Thyroid gland (tissue), 4 donors: ENCODE measurements around the gene ITGA11.

Experiments
- POLR2A ChIP-seq, 2 donors: fragments of 450-650 bp; IDR thresholded peaks; one replicate each; pipeline ENCODE4 v1.6.1; 2017; ENCODE audit warnings: antibody characterized with exemption in 2 of 2, mild to moderate bottlenecking in 2 of 2, moderate library complexity in 1 of 2
- TF ChIP-seq, protein P1 (sequence below), 6 experiments: fragments of 200-600 bp in 3 of 6; fragments of 450-650 bp in 3 of 6; sonication (generic) in 3 of 6; IDR thresholded peaks; one replicate each; pipeline ENCODE4 v1.5.1; 2016 to 2019; ENCODE audit warnings: antibody characterized with exemption in 6 of 6, mild to moderate bottlenecking in 2 of 6, inconsistent platforms in 1 of 6, moderate library complexity in 1 of 6

DNA sequence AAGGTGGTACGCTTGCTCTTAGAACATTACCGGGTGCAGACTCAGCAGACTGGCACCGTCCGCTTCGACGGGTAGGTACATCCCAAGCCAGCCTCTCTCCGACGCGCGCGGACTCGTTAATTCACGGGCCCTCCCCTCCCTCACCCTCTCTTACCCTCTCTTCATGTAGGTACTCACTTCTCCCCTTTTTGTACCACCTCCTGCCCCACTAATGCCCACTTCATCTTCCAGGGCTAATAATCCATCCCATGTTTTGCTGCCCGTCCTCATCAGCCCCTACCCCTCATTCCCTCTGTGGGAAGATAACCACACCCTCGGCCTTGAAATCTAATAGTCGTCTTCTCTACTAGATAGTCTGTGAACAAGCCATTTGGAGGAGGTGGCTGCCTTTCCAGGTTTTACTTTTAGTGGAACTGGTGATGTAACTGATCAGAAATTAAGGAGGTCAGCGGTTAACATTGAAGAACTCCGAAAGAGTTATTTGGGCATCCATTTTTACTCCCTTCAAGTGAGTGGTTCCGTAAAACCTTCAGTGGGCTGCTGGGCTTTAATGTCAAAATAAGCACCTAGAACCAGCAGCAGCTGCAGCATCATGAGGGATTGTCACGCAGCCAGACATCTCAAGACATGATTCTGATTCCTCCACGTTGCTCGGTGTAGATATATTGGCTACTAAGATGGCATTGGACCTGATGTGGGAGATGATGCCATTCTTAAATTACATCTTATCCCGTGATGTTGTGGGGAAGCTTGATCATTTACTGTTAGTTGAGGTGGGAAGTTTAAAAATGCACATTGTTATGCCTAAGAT, 153.2 kb downstream of the ITGA11 start:
- TF ChIP-seq POLR2A (IDR thresholded peaks at IDR 0.05) = no peak
- TF ChIP-seq, protein P1, sequence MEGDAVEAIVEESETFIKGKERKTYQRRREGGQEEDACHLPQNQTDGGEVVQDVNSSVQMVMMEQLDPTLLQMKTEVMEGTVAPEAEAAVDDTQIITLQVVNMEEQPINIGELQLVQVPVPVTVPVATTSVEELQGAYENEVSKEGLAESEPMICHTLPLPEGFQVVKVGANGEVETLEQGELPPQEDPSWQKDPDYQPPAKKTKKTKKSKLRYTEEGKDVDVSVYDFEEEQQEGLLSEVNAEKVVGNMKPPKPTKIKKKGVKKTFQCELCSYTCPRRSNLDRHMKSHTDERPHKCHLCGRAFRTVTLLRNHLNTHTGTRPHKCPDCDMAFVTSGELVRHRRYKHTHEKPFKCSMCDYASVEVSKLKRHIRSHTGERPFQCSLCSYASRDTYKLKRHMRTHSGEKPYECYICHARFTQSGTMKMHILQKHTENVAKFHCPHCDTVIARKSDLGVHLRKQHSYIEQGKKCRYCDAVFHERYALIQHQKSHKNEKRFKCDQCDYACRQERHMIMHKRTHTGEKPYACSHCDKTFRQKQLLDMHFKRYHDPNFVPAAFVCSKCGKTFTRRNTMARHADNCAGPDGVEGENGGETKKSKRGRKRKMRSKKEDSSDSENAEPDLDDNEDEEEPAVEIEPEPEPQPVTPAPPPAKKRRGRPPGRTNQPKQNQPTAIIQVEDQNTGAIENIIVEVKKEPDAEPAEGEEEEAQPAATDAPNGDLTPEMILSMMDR (IDR thresholded peaks at IDR 0.05) = no peak
